DLD1 (cell line): ENCODE results near the gene ANGPT4.

Experiments used
- in situ Hi-C: cut with HindIII; loops from 2 replicates; pipeline ENCODE4 v1.10.0; 2017; ENCODE audit warnings: low sequenced_read_pairs

Gene ANGPT4

GRCh38 chr20:942611-943010, 26.5 kb upstream of the ANGPT4 start:
- in situ Hi-C loops = no loop called here

- in situ Hi-C loops = no loop called here
Observed at GRCh38 chr20:940926-941325, 24.8 kb upstream of the ANGPT4 start.

DNA sequence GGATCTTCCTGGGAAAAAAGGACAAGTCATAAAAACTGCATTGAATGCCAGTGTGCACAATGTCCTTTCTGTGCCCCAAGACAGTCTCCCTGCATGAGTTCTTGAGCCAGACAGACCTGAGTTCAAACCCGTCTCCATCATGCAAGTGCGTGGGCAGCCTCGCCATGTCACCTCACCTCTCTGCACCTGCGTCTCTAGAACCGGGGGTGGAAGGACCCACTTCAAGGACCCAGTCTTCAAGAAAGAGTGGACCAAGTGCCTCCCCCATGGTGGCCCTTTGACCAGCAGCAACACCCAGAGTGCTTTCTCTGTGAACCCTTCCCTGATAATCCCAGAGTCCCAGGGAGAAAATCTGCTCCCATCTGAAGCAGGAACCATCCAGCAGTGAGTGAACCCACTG, 23.5 kb upstream of the ANGPT4 start:
- in situ Hi-C loops = no loop called here

DNA sequence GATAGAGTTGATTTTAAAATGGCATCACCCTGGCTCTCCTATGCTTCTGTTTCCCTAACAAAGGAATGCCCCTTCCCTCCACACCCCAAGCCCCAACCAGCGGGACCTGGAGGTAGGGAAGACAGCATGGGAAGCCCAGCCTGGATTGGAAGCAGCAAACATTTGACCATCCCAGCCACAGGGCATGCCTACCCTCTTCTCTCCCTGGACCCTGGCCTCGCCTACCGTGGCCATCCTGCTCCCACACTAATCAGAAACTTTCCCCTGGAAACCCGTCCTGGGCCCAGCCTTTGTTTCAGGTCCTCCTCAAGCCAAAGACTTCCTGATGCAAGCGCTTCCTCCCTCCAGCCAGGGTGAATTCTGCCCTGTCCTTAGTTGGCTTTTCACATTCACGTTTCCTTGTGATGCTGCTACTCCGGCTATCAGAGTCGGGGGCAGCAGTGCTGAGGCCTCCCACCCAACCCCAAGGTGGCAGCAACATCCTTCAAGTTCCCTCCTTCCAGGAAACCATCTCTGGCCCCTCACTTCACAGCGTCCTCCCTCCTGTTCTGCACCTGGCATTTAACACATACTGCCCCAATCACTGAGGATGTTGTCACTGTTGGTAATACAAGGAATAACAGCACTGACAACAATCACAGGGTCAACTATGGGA, 18.2 kb upstream of the ANGPT4 start:
- in situ Hi-C loops = no loop called here

DNA sequence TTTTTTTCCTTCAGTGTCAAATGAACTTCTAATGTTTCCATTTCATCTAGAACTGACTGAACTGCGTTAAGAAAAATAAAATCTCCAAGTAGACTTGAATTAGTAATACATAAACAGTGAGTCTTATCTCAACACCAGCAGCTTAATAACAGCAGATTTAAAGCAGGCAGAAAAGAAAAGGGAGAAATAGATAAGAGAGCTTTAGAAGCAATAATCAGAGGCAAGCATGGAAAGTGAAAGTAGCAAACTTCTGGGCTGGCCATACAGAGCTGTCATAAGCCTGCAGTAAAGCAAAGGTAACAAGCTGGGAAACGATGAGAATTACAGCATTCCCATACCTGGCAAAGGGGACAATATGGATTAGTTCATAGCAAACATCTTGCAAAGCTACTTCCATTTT, 16.9 kb upstream of the ANGPT4 start:
- in situ Hi-C loops = no loop called here

DNA sequence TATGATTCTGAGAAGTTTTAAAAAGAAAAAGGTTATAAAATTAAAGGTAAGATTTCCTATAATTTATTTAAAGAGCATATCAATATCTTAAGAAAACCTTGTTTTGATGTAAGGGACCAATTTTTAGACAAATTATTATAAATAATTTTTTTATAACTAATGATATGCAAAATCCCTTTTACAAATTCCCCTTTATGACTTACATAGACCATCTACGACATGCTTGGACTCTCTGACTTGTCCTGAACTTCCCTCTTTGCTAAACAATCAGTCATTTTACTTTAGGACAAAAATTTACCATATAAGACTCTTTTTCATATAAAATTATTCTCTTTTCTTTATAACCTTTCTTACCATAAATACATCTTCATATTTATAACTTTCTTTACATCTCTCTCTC, 15.3 kb upstream of the ANGPT4 start:
- in situ Hi-C loops = no loop called here

DNA sequence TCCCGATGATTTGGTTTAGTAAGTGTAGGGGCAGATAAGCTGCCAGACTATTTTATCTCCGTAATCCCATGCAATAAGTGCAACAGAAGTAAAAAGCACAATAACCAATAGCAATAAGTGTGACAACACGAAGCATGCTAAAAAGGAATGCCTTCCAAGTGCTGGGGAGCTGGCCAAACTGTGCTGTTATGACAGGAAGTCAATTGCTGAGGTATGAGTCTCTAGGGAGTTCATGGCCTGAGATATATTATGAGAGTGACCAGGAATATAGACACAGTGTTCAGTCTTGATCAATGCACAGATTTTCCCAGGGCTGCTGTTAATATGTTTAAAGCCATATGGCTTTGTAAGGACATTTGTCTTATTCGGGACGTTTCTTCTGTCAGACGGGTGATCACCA, 10.5 kb upstream of the ANGPT4 start:
- in situ Hi-C loops = no loop called here

DNA sequence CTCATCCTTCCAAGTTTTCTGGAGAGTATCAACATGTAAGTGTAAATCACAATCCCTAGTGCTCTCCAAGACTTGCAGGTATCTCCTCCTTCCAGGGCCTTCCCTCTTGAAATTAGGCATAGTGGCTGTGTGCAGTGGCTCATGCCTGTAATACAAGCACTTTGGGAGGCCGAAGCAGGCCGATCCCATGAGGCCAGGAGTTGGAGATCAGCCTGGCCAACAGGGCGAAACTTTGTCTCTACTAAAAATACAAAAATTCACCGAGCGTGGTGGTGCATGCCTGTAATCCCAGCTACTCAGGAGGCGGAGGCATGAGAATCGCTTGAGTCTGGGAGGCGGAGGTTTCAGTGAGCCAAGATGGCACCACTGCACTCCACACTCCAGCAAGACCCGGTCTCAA, 9.4 kb upstream of the ANGPT4 start:
- in situ Hi-C loops = no loop called here

- in situ Hi-C loops = no loop called here
Observed at GRCh38 chr20:924639-925038, 8.5 kb upstream of the ANGPT4 start.

- in situ Hi-C loops = no loop called here
Observed at GRCh38 chr20:922781-923180, 6.6 kb upstream of the ANGPT4 start.

- in situ Hi-C loops = no loop called here
Observed at GRCh38 chr20:921068-921467, 4.9 kb upstream of the ANGPT4 start.

- in situ Hi-C loops = no loop called here
Observed at GRCh38 chr20:920311-920710, 4.2 kb upstream of the ANGPT4 start.

GRCh38 chr20:919491-919916, 3.4 kb upstream of the ANGPT4 start:
- in situ Hi-C loops = no loop called here

DNA sequence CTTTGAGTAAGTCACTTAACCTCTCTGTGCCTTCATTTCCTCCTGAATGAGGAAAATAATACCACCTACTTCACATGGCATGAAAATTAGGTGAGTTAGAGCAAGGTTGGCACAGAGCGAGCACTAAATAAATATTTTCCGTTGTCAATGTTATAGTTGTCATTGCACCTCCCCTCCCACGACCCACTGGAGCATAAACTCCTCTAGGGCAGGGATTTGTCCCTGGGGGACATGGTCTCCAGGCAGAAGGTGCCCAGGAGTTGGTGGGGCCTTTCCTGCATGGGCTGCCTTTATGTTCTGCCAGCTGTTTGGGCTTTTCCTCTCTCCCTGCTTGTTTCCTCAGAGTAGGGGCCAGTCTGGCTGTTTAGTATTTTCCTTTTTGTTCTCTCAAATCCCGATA, 1.3 kb upstream of the ANGPT4 start:
- in situ Hi-C loops = no loop called here

- in situ Hi-C loops = no loop called here
Observed at GRCh38 chr20:916825-917224, 691 bp upstream of the ANGPT4 start.

- in situ Hi-C loops = no loop called here
Observed at GRCh38 chr20:914727-915498, 1.2 kb downstream of the ANGPT4 start.

DNA sequence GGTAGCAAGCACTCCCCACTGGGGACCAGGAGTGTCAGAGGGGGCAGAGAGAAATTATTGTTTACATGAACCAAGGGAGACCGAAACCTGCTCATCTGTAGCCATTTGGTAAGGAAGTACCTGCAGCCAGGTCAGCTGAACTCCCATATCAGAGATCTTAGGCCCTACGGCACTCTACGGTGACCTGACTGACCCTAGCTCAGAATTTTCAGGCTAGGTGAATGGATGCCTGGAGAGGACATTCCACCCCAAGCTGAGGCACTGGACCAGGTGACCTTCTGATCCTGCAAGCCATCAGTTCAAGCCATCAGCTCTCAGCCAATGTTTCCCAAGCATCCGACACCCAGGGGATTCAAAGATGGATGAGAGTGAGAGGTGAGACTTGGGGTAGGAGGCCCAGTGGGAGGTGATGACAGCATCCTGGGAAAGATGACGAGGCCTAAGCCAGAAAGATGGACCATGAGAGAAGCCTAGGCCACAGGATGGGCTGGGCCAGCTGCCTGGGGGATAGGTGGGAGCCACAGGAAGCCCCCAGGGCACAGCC, 2.8 kb downstream of the ANGPT4 start:
- in situ Hi-C loops = no loop called here

- in situ Hi-C loops = no loop called here
Observed at GRCh38 chr20:911882-912600, 4.1 kb downstream of the ANGPT4 start.

GRCh38 chr20:910870-911770, 5.0 kb downstream of the ANGPT4 start:
- in situ Hi-C loops = no loop called here

DNA sequence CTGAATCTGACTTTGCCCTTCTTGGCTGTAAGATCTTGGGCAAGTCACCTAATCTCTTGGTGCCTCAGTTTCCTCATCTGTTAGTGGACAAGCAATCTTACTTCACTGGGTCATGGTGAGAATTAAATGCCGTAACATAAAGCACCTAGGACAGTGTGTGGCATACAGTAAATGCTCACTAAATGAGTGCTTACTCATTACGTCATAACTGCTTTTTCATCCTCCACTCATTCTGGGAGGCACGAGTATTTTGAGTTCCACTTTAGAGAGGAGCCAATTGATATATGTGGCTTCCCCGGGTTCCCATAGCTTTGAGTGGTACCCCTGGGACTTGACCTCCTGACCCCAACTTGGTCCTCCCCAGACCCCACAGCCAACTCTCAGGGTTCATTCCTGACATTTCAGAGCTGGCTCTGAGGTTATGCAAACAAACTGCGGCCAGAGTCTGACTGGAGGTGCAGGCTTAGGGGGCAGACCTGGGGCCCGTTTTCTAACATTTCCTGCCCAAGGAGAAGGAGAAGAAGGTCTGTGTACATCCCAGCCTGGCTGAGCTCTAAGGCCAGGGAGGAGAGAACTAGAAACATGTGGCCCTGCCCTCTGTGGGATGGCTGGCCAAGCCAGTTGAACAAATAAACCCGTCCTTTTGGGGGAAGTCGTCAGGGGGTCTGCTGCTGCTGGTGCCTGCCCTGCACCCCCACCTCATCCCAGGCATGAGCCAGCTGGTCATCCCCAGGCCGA, 5.8 kb downstream of the ANGPT4 start:
- in situ Hi-C loops = no loop called here
